HCT116 (cell line): ENCODE measurements around the gene PRRT1B.
"Not testable (repeated sequence)": the region's sequence is repeated elsewhere in the genome, so short reads cannot be mapped to it uniquely, and the experiment has no call there.

Experiments
- ATF3 ChIP-seq: IDR thresholded peaks from 2 replicates; pipeline ENCODE4 v1.6.1; 2012
- CEBPB ChIP-seq: IDR thresholded peaks from 2 replicates; pipeline ENCODE4 v1.6.1; 2012; ENCODE audit warnings: low read depth
- CTCF ChIP-seq, 3 experiments: fragments of 200-600 bp in 1 of 3; sonication (generic) in 1 of 3; IDR thresholded peaks in 2 of 3; conservative IDR thresholded peaks in 1 of 3; 2 replicates each; pipeline ENCODE4 v1.5.1; 2012 to 2017; ENCODE audit warnings: low read depth in 2 of 3, low read length in 2 of 3, antibody characterized with exemption in 1 of 3, borderline replicate concordance in 1 of 3, control low read depth in 1 of 3, mild to moderate bottlenecking in 1 of 3, mixed read lengths in 1 of 3, mixed run types in 1 of 3, moderate library complexity in 1 of 3; ENCODE audit not compliant: insufficient read depth in 1 of 3
- EZH2 ChIP-seq: fragments of 200-600 bp; sonication (generic); IDR thresholded peaks from 2 replicates; pipeline ENCODE4 v1.6.1; 2017; ENCODE audit warnings: antibody characterized with exemption, mixed run types
- JUND ChIP-seq: IDR thresholded peaks from 2 replicates; pipeline ENCODE4 v1.6.1; 2012
- MAX ChIP-seq: IDR thresholded peaks from 2 replicates; pipeline ENCODE4 v1.6.1; 2012
- POLR2A ChIP-seq: IDR thresholded peaks from 2 replicates; pipeline ENCODE4 v1.7.0; 2011; ENCODE audit warnings: borderline replicate concordance; ENCODE audit not compliant: insufficient read depth, insufficient read length; ENCODE audit errors: extremely low read depth
- POLR2AphosphoS5 ChIP-seq: IDR thresholded peaks from 2 replicates; pipeline ENCODE4 v1.6.1; 2011; ENCODE audit warnings: mild to moderate bottlenecking, low read depth, low read length, moderate library complexity
- RAD21 ChIP-seq: IDR thresholded peaks from 2 replicates; pipeline ENCODE4 v1.6.1; 2012; ENCODE audit warnings: low read depth, mild to moderate bottlenecking
- REST ChIP-seq: IDR thresholded peaks from 2 replicates; pipeline ENCODE4 v1.6.1; 2012; ENCODE audit warnings: low read depth
- SIN3A ChIP-seq: IDR thresholded peaks from 2 replicates; pipeline ENCODE4 v1.6.1; 2012; ENCODE audit warnings: low read depth
- SRF ChIP-seq: IDR thresholded peaks from 2 replicates; pipeline ENCODE4 v1.6.1; 2012; ENCODE audit warnings: low read depth
- ZBTB33 ChIP-seq: IDR thresholded peaks from 2 replicates; pipeline ENCODE4 v1.6.1; 2011; ENCODE audit warnings: mild to moderate bottlenecking, low read length, moderate library complexity; ENCODE audit not compliant: insufficient replicate concordance; ENCODE audit errors: extremely low read depth

- TF ChIP-seq SRF; REST; POLR2A; ZBTB33; SIN3A; RAD21; EZH2; CTCF (IDR thresholded peaks at IDR 0.05 in 2 of 3, conservative IDR thresholded peaks at IDR 0.05 in 1 of 3; ENCODE audit: borderline replicate concordance in 1 of 3, insufficient read depth in 1 of 3, low read depth in 2 of 3, low read length in 2 of 3); CEBPB; ATF3; MAX; JUND; POLR2AphosphoS5: not testable (repeated sequence)
These were observed 29.7 kb upstream of the PRRT1B start for GRCh38 chr9:131515559-131516031.
